OCI-LY1 (cell line): ENCODE measurements around the gene OR51A7.

Experiments used
- H2AFZ ChIP-seq: fragments of 200-600 bp; sonication (generic), shearing (Covaris generic); 2 replicates; pipeline ENCODE4 v1.6.0; 2014; ENCODE audit warnings: antibody characterized with exemption, mild to moderate bottlenecking, low read length
- H3F3A ChIP-seq: fragments of 200-600 bp; sonication (generic), shearing (Covaris generic); 2 replicates; pipeline ENCODE4 v1.6.0; 2014; ENCODE audit warnings: mild to moderate bottlenecking, antibody characterized with exemption, low read length, moderate library complexity; ENCODE audit not compliant: insufficient read depth
- H3K27ac ChIP-seq: fragments of 200-600 bp; sonication (generic); 2 replicates; pipeline ENCODE4 v1.5.1; 2014; ENCODE audit warnings: low read length, mixed run types, mild to moderate bottlenecking, low read depth; ENCODE audit not compliant: poor library complexity, severe bottlenecking
- H3K27me3 ChIP-seq: fragments of 200-600 bp; sonication (generic); 2 replicates; pipeline ENCODE4 v1.6.0; 2014; ENCODE audit warnings: antibody characterized with exemption, mild to moderate bottlenecking, low read length, moderate library complexity; ENCODE audit not compliant: insufficient read depth
- H3K36me3 ChIP-seq: fragments of 200-600 bp; sonication (generic); 2 replicates; pipeline ENCODE4 v1.6.1; 2014; ENCODE audit warnings: mild to moderate bottlenecking, antibody characterized with exemption, low read length, moderate library complexity, mixed read lengths; ENCODE audit not compliant: insufficient read depth
- H3K4me1 ChIP-seq: fragments of 200-600 bp; sonication (generic); 2 replicates; pipeline ENCODE4 v1.5.1; 2014; ENCODE audit warnings: mild to moderate bottlenecking, low read length, moderate library complexity; ENCODE audit not compliant: insufficient read depth, severe bottlenecking
- H3K4me2 ChIP-seq: fragments of 200-600 bp; sonication (generic), shearing (Covaris generic); 2 replicates; pipeline ENCODE4 v1.6.1; 2014; ENCODE audit warnings: low read length
- H3K4me3 ChIP-seq: fragments of 200-600 bp; sonication (generic); 2 replicates; pipeline ENCODE4 v1.5.1; 2014; ENCODE audit warnings: low read length, low read depth, mild to moderate bottlenecking, mixed read lengths; ENCODE audit not compliant: poor library complexity, severe bottlenecking
- H3K79me2 ChIP-seq: fragments of 200-600 bp; shearing (Covaris generic); 2 replicates; pipeline ENCODE4 v1.6.1; 2016; ENCODE audit warnings: mixed run types, low read length, mixed read lengths; ENCODE audit not compliant: insufficient read depth
- H3K9ac ChIP-seq: fragments of 200-600 bp; sonication (generic), shearing (Covaris generic); 2 replicates; pipeline ENCODE4 v1.6.1; 2014; ENCODE audit warnings: mild to moderate bottlenecking, low read length, mixed read lengths
- H3K9me2 ChIP-seq: fragments of 200-600 bp; sonication (generic), shearing (Covaris generic); 2 replicates; pipeline ENCODE4 v1.6.1; 2014; ENCODE audit warnings: low read depth, mild to moderate bottlenecking, low read length, mixed read lengths
- H3K9me3 ChIP-seq: fragments of 200-600 bp; shearing (Covaris generic); 2 replicates; pipeline ENCODE4 v1.6.1; 2014; ENCODE audit warnings: low read length, mixed read lengths
- H4K20me1 ChIP-seq: fragments of 200-600 bp; sonication (generic), shearing (Covaris generic); 2 replicates; pipeline ENCODE4 v1.6.0; 2016; ENCODE audit warnings: mild to moderate bottlenecking, low read length; ENCODE audit not compliant: insufficient read depth
- EZH2 ChIP-seq: fragments of 200-600 bp; sonication (generic), shearing (Covaris generic); IDR thresholded peaks from 2 replicates; pipeline ENCODE4 v1.8.0; 2017; ENCODE audit warnings: borderline replicate concordance, mixed run types, mild to moderate bottlenecking, antibody characterized with exemption, low read length, moderate library complexity, mixed read lengths
- TF ChIP-seq, protein P1 (sequence below): fragments of 200-600 bp; sonication (generic), shearing (Covaris generic); IDR thresholded peaks from 2 replicates; pipeline ENCODE4 v1.5.1; 2017; ENCODE audit warnings: mild to moderate bottlenecking, antibody characterized with exemption, low read length, moderate library complexity, mixed read lengths

OR51A7 gene

DNA sequence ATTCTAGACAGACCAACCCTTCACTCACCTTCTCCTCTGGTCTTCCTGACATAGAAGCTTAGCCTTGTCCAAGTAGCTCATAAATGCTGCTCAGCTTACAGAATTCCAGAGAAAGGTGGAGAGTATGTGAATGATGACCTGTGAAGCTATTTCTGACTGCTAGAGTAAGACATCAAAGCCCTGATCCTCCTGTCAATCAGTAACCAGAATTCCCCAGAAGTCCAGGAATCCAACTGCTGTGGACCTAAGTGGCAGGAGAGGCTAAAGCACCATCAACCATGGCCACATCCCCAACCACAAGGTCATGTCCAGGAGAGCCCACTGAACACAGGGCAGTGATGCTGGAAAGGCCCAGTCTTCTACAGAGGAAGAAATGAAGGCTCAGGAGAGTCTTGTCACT is 13.0 kb downstream of the OR51A7 start:
- Histone ChIP-seq H3K9ac (no peak overlapping the region), H3K27me3 (no peaks in the 10 kb centered on the region), H3K27ac (no peak overlapping the region), H2AFZ (no peak overlapping the region), H3K9me2 (no peaks in the 10 kb centered on the region), H3K4me2 (no peak overlapping the region), H3K4me3 (no peak overlapping the region), H3K79me2 (no peaks in the 10 kb centered on the region), H4K20me1 (no peaks in the 10 kb centered on the region), H3K4me1 (no peaks in the 10 kb centered on the region), H3K36me3 (no peaks in the 10 kb centered on the region), H3F3A (no peaks in the 10 kb centered on the region), H3K9me3 (no peaks in the 10 kb centered on the region)
- no peak for TF ChIP-seq EZH2
- TF ChIP-seq, protein P1, sequence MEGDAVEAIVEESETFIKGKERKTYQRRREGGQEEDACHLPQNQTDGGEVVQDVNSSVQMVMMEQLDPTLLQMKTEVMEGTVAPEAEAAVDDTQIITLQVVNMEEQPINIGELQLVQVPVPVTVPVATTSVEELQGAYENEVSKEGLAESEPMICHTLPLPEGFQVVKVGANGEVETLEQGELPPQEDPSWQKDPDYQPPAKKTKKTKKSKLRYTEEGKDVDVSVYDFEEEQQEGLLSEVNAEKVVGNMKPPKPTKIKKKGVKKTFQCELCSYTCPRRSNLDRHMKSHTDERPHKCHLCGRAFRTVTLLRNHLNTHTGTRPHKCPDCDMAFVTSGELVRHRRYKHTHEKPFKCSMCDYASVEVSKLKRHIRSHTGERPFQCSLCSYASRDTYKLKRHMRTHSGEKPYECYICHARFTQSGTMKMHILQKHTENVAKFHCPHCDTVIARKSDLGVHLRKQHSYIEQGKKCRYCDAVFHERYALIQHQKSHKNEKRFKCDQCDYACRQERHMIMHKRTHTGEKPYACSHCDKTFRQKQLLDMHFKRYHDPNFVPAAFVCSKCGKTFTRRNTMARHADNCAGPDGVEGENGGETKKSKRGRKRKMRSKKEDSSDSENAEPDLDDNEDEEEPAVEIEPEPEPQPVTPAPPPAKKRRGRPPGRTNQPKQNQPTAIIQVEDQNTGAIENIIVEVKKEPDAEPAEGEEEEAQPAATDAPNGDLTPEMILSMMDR, result no peak

DNA sequence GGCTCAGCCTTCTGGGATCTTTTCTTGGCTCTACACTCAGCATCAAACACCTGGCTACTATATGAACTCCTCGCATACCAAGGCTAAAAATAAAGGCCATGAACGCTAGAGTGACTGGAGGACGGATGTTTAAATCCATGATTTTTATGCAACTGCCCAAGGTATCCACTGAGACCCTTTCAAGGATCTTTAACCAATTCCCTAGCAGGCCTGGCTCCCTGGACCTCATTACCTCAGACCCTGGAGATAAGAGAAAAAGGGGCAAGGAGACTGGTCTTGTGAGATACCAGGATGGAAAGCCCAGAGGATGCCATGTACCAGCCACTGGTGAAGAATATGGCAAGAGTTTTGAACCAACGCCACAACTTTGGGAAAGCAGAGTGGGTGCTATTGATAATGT is 15.7 kb downstream of the OR51A7 start, which contains the start of gene OR51G2:
Gene OR51G2 (minus strand): TSS at position 101 of the 400 bp plus-strand sequence. CDS start 3,687 bp downstream, outside the sequence.
- Histone ChIP-seq H3K9me2 (no peaks in the 10 kb centered on the region), H3K27me3 (no peaks in the 10 kb centered on the region), H3K79me2 (no peaks in the 10 kb centered on the region), H3F3A (no peaks in the 10 kb centered on the region), H3K9me3 (no peaks in the 10 kb centered on the region), H3K4me2 (no peak within 1 kb of the TSS), H2AFZ (no peak within 1 kb of the TSS), H3K4me1 (no peaks in the 10 kb centered on the region), H4K20me1 (no peaks in the 10 kb centered on the region), H3K9ac (no peak within 1 kb of the TSS), H3K27ac (no peak within 1 kb of the TSS), H3K36me3 (no peaks in the 10 kb centered on the region), H3K4me3 (no peak within 1 kb of the TSS)
- TF ChIP-seq, protein P1, result no peak
- TF ChIP-seq EZH2, result no peak

DNA sequence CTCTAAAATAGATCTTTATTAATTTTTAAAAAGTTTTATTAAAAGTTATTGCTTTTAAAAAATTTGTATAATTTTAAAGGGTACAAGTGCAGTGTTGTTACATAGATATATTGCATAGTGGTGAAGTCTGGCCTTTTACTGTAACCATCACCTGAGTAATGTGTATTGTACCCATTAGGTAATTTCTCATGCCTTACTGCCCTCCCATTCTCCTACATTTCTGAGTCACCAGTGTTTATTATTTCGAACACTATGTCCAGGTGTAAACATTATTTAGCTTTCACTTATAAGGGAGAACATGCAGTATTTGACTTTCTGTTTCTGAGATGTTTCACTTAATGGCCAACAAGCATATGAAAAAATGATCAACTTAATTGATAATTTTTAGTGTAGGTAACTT is 18.2 kb downstream of the OR51A7 start:
- Histone ChIP-seq H2AFZ (no peak overlapping the region), H3K9ac (no peak overlapping the region), H3K4me3 (no peak overlapping the region), H3K4me2 (no peak overlapping the region), H3K36me3 (no peaks in the 10 kb centered on the region), H3K9me2 (no peaks in the 10 kb centered on the region), H3K27me3 (no peaks in the 10 kb centered on the region), H3K27ac (no peak overlapping the region), H3F3A (no peaks in the 10 kb centered on the region), H4K20me1 (no peaks in the 10 kb centered on the region), H3K79me2 (no peaks in the 10 kb centered on the region), H3K9me3 (no peaks in the 10 kb centered on the region), H3K4me1 (no peaks in the 10 kb centered on the region)
- TF ChIP-seq, protein P1, result no peak
- TF ChIP-seq EZH2, result no peak
